Neural cell (in vitro differentiated cells): Measurements from ENCODE around the gene ARID3A. TPM values are rescaled to one million over a fixed set of nuclear protein-coding genes. Genes with fewer than 3 reads are reported as not detected.

Experiments
- H2AFZ ChIP-seq: fragments of 200-600, 300-800 bp; sonication (generic), shearing (Covaris generic); 2 replicates; pipeline ENCODE4 v1.6.0; 2014; ENCODE audit warnings: low read depth, mild to moderate bottlenecking, antibody characterized with exemption, low read length, moderate library complexity
- H3F3A ChIP-seq: fragments of 200-600 bp; shearing (Covaris generic); 2 replicates; pipeline ENCODE4 v1.6.1; 2016; ENCODE audit warnings: mild to moderate bottlenecking, moderate library complexity, mixed read lengths, antibody characterized with exemption, low read length; ENCODE audit not compliant: insufficient read depth, poor library complexity, severe bottlenecking
- H3K27ac ChIP-seq: fragments of 200-600, 300-800 bp; sonication (generic), shearing (Covaris generic); 2 replicates; pipeline ENCODE4 v1.5.1; 2014; ENCODE audit warnings: mild to moderate bottlenecking, low read length, moderate library complexity
- H3K27me3 ChIP-seq: fragments of 300-800, 200-600 bp; sonication (generic), shearing (Covaris generic); 2 replicates; pipeline ENCODE4 v1.6.0; 2014; ENCODE audit warnings: mild to moderate bottlenecking, low read depth, low read length, moderate library complexity; ENCODE audit not compliant: insufficient read depth
- H3K36me3 ChIP-seq: fragments of 300-800, 200-600 bp; sonication (generic), shearing (Covaris generic); 2 replicates; pipeline ENCODE4 v1.5.1; 2014; ENCODE audit warnings: mild to moderate bottlenecking, antibody characterized with exemption, low read length, moderate library complexity; ENCODE audit not compliant: insufficient read depth
- H3K4me2 ChIP-seq: fragments of 300-800, 200-600 bp; sonication (generic), shearing (Covaris generic); 2 replicates; pipeline ENCODE4 v1.6.0; 2014; ENCODE audit warnings: mild to moderate bottlenecking, low read length
- H3K4me3 ChIP-seq: fragments of 300-800, 200-600 bp; sonication (generic), shearing (Covaris generic); 2 replicates; pipeline ENCODE4 v1.5.1; 2014; ENCODE audit warnings: mild to moderate bottlenecking, low read length, moderate library complexity
- H3K79me2 ChIP-seq: fragments of 200-600 bp; shearing (Covaris generic); replicated peaks from 2 replicates; pipeline ENCODE4 v1.6.0; 2014; ENCODE audit warnings: mild to moderate bottlenecking, low read length, moderate library complexity; ENCODE audit not compliant: insufficient read depth
- H3K9ac ChIP-seq: fragments of 300-800, 200-600 bp; sonication (generic), shearing (Covaris generic); 2 replicates; pipeline ENCODE4 v1.6.1; 2016; ENCODE audit warnings: mild to moderate bottlenecking, low read length, mixed read lengths
- H3K9me2 ChIP-seq: fragments of 200-600 bp; shearing (Covaris generic); 2 replicates; pipeline ENCODE4 v1.6.1; 2016; ENCODE audit warnings: mild to moderate bottlenecking, low read length, mixed read lengths; ENCODE audit not compliant: insufficient read depth
- H3K9me3 ChIP-seq: fragments of 200-600, 300-800 bp; sonication (generic), shearing (Covaris generic); 2 replicates; pipeline ENCODE4 v1.6.1; 2016; ENCODE audit warnings: mild to moderate bottlenecking, mixed run types, low read length, moderate library complexity, mixed read lengths
- H4K20me1 ChIP-seq: fragments of 200-600 bp; shearing (Covaris generic); 2 replicates; pipeline ENCODE4 v1.6.1; 2016; ENCODE audit warnings: mild to moderate bottlenecking, mixed run types; ENCODE audit not compliant: insufficient read depth
- CTCF ChIP-seq: fragments of 450-650 bp; IDR thresholded peaks from 2 replicates; pipeline ENCODE4 v1.5.1; 2014; ENCODE audit warnings: antibody characterized with exemption, mild to moderate bottlenecking, moderate library complexity; ENCODE audit not compliant: poor library complexity, severe bottlenecking
- EP300 ChIP-seq: fragments of 450-650 bp; conservative IDR thresholded peaks from 2 replicates; pipeline ENCODE4 v1.6.1; 2014; ENCODE audit warnings: antibody characterized with exemption, mild to moderate bottlenecking, moderate library complexity; ENCODE audit not compliant: poor library complexity, severe bottlenecking
- EZH2 ChIP-seq: fragments of 200-600, 300-800 bp; shearing (Covaris generic), sonication (generic); IDR thresholded peaks from 2 replicates; pipeline ENCODE4 v1.6.1; 2014; ENCODE audit warnings: antibody characterized with exemption, low read length, borderline replicate concordance, mild to moderate bottlenecking; ENCODE audit not compliant: insufficient read depth, poor library complexity, severe bottlenecking
- MXI1 ChIP-seq: fragments of 450-650 bp; conservative IDR thresholded peaks from 2 replicates; pipeline ENCODE4 v1.6.1; 2014; ENCODE audit warnings: antibody characterized with exemption, mild to moderate bottlenecking; ENCODE audit not compliant: poor library complexity, severe bottlenecking
- POLR2AphosphoS5 ChIP-seq: IDR thresholded peaks from 2 replicates; pipeline ENCODE4 v1.6.1; 2012
- RAD21 ChIP-seq: fragments of 450-650 bp; conservative IDR thresholded peaks from 2 replicates; pipeline ENCODE4 v1.6.1; 2014; ENCODE audit warnings: antibody characterized with exemption, mild to moderate bottlenecking, moderate library complexity
- REST ChIP-seq: IDR thresholded peaks from 2 replicates; pipeline ENCODE4 v1.6.1; 2012; ENCODE audit warnings: borderline replicate concordance
- SMC3 ChIP-seq: fragments of 450-650 bp; conservative IDR thresholded peaks from 2 replicates; pipeline ENCODE4 v1.6.1; 2014; ENCODE audit warnings: antibody characterized with exemption, mild to moderate bottlenecking, moderate library complexity; ENCODE audit not compliant: poor library complexity
- TAF1 ChIP-seq: IDR thresholded peaks from 2 replicates; pipeline ENCODE4 v1.6.1; 2012; ENCODE audit warnings: low read depth
- polyA plus RNA-seq: library from polyadenylated mRNA; depleted of rRNA; stranded (reverse); fragments of >200 nt; gene quantifications from 2 replicates; pipeline ENCODE4 v1.2.3, GENCODE V29; 2014

Gene ARID3A
- polyA plus RNA-seq, 1 donor from 2014 or later: 11.4 TPM

- H3K79me2 ChIP-seq: no peaks in the 10 kb centered on the region
- TF ChIP-seq REST: no peak
- no peak for TF ChIP-seq TAF1
- TF ChIP-seq RAD21: no peak
- no peak for TF ChIP-seq EP300
- TF ChIP-seq EZH2: no peak
- TF ChIP-seq POLR2AphosphoS5: no peak
- no peak for TF ChIP-seq MXI1
- no peak for TF ChIP-seq CTCF
- no peak for TF ChIP-seq SMC3
- H3K27ac ChIP-seq: no peak overlapping the region
- H3K4me2 ChIP-seq: no peak overlapping the region
- H3K9ac ChIP-seq: no peak overlapping the region
- no peaks in the 10 kb centered on the region for H4K20me1 ChIP-seq
- H3K36me3 ChIP-seq: peaks cover 5% of the 10 kb centered on the region
- no peak overlapping the region for H2AFZ ChIP-seq
- no peak overlapping the region for H3K4me3 ChIP-seq
- no peaks in the 10 kb centered on the region for H3K9me3 ChIP-seq
- no peaks in the 10 kb centered on the region for H3K9me2 ChIP-seq
- H3K27me3 ChIP-seq: no peaks in the 10 kb centered on the region
- no peaks in the 10 kb centered on the region for H3F3A ChIP-seq
Observed at GRCh38 chr19:879711-880438, 46.0 kb upstream of the ARID3A start.

- H2AFZ ChIP-seq: no peak overlapping the region
- TF ChIP-seq CTCF (no peak), POLR2AphosphoS5 (no peak), MXI1 (no peak), SMC3 (no peak), EP300 (no peak)
- no peaks in the 10 kb centered on the region for H3K9me3 ChIP-seq
- no peaks in the 10 kb centered on the region for H4K20me1 ChIP-seq
- no peak overlapping the region for H3K27ac ChIP-seq
- no peaks in the 10 kb centered on the region for H3K27me3 ChIP-seq
- no peaks in the 10 kb centered on the region for H3K9me2 ChIP-seq
- peaks cover 5% of the 10 kb centered on the region for H3K36me3 ChIP-seq
- no peaks in the 10 kb centered on the region for H3F3A ChIP-seq
- no peak overlapping the region for H3K4me2 ChIP-seq
- H3K4me3 ChIP-seq: no peak overlapping the region
- H3K9ac ChIP-seq: no peak overlapping the region
- H3K79me2 ChIP-seq: no peaks in the 10 kb centered on the region
Observed at GRCh38 chr19:881385-882071, 44.3 kb upstream of the ARID3A start.
